HCT116 (cell line): Measurements from ENCODE around the gene CDYL. TPM values are rescaled to one million over a fixed set of nuclear protein-coding genes. Genes with fewer than 3 reads are reported as not detected.

Experiments
- ATAC-seq: fragments of 200-7000 bp; cut with Tn5 transposase; 2 replicates; pipeline ENCODE4 v1.9.1; 2020; ENCODE audit warnings: mild to moderate bottlenecking, moderate library complexity
- BruUV-seq: library from RNA; stranded (reverse); fragments of 400-500 nt; replicated peaks from 2 replicates; lab custom pipeline; 2021; lab: Mats Ljungman, UMichigan
- CTCF ChIA-PET: fragments of 300-600 bp; sonication (Branson Sonifier 250); formaldehyde crosslinking; loops from one replicate; lab custom pipeline; 2021; ENCODE audit warnings: antibody characterized with exemption; lab: Charles Lee
- POLR2A ChIA-PET: fragments of 300-600, 350-600 bp; sonication (Branson Sonifier 250); formaldehyde crosslinking; loops from one replicate; lab custom pipeline; 2021; ENCODE audit warnings: antibody characterized with exemption; lab: Charles Lee
- RAD21 ChIA-PET, 2 experiments: fragments of 300-600 bp; sonication (Branson Sonifier 250); formaldehyde crosslinking; loops; one replicate each; lab custom pipeline; 2023; ENCODE audit warnings: low total read pairs in 2 of 2; ENCODE audit not compliant: uncharacterized antibody in 2 of 2, unreplicated experiment in 2 of 2, low non-redundant PET in 1 of 2; lab: Charles Lee
- DNase-seq: peaks from one replicate; pipeline ENCODE4 v3.0.0-alpha.2; 2010; ENCODE audit warnings: low read depth, low spot score
- H2AFZ ChIP-seq: fragments of 200-600 bp; shearing (Covaris generic), sonication (generic); 2 replicates; pipeline ENCODE4 v1.6.1; 2017; ENCODE audit warnings: low read depth, mixed run types, mixed read lengths, antibody characterized with exemption, low read length; ENCODE audit not compliant: poor library complexity, severe bottlenecking
- H3K27ac ChIP-seq: 2 replicates; pipeline ENCODE4 v1.5.1; 2012; ENCODE audit warnings: low read depth, low read length
- H3K27me3 ChIP-seq: fragments of 200-600 bp; sonication (generic); 2 replicates; pipeline ENCODE4 v1.6.1; 2016; ENCODE audit warnings: mixed run types, low read length, mixed read lengths; ENCODE audit not compliant: insufficient read depth
- H3K36me3 ChIP-seq, 2 experiments: fragments of 200-500 bp in 1 of 2; fragments of 200-600 bp in 1 of 2; sonication (Bioruptor generic) in 1 of 2; sonication (generic) in 1 of 2; 2 replicates each; pipeline versions ENCODE4 v1.5.1 to v1.6.1; 2014 to 2016; ENCODE audit warnings: low read length in 2 of 2, inconsistent platforms in 1 of 2, mixed read lengths in 1 of 2, mixed run types in 1 of 2; ENCODE audit not compliant: insufficient read depth in 2 of 2, control insufficient read depth in 1 of 2
- H3K4me1 ChIP-seq, 2 experiments: fragments of 200-600 bp in 1 of 2; sonication (generic) in 1 of 2; 2 replicates each; pipeline versions ENCODE4 v1.5.1 to v1.6.1; 2012 to 2017; ENCODE audit warnings: low read length in 2 of 2, inconsistent platforms in 1 of 2, mild to moderate bottlenecking in 1 of 2, mixed read lengths in 1 of 2, mixed run types in 1 of 2, moderate library complexity in 1 of 2; ENCODE audit not compliant: insufficient read depth in 2 of 2, control insufficient read depth in 1 of 2
- H3K4me2 ChIP-seq: fragments of 200-600 bp; sonication (generic); 2 replicates; pipeline ENCODE4 v1.6.1; 2017; ENCODE audit warnings: mixed run types, low read length, mixed read lengths
- H3K4me3 ChIP-seq, 2 experiments: fragments of 200-600 bp in 1 of 2; sonication (generic) in 1 of 2; replicated peaks in 1 of 2; 2 replicates each; pipeline ENCODE4 v1.5.1; 2011 to 2016; ENCODE audit warnings: low read length in 2 of 2, control low read depth in 1 of 2, low read depth in 1 of 2, mild to moderate bottlenecking in 1 of 2, mixed read lengths in 1 of 2, mixed run types in 1 of 2
- H3K79me2 ChIP-seq: fragments of 200-600 bp; sonication (generic); 2 replicates; pipeline ENCODE4 v1.6.1; 2017; ENCODE audit warnings: mild to moderate bottlenecking, mixed run types, low read length, moderate library complexity, mixed read lengths; ENCODE audit not compliant: insufficient read depth
- H3K9ac ChIP-seq: fragments of 200-600 bp; sonication (generic); 2 replicates; pipeline ENCODE4 v1.6.1; 2016; ENCODE audit warnings: low read length, mixed read lengths
- H3K9me2 ChIP-seq: fragments of 200-600 bp; sonication (generic), shearing (Covaris generic); 2 replicates; pipeline ENCODE4 v1.6.1; 2017; ENCODE audit warnings: mixed run types, mild to moderate bottlenecking, moderate library complexity; ENCODE audit not compliant: insufficient read depth
- H3K9me3 ChIP-seq, 2 experiments: fragments of 200-500 bp in 1 of 2; fragments of 200-600 bp in 1 of 2; sonication (Bioruptor generic) in 1 of 2; sonication (generic) in 1 of 2; 2 replicates each; pipeline ENCODE4 v1.6.1; 2014 to 2017; ENCODE audit warnings: low read length in 2 of 2, mixed read lengths in 2 of 2, inconsistent platforms in 1 of 2, low read depth in 1 of 2, mild to moderate bottlenecking in 1 of 2, mixed run types in 1 of 2, moderate library complexity in 1 of 2; ENCODE audit not compliant: control insufficient read depth in 1 of 2, insufficient read depth in 1 of 2
- H4K20me1 ChIP-seq: fragments of 200-600 bp; sonication (generic), shearing (Covaris generic); 2 replicates; pipeline ENCODE4 v1.6.1; 2017; ENCODE audit warnings: mixed run types, mild to moderate bottlenecking, moderate library complexity; ENCODE audit not compliant: insufficient read depth
- CBX3 ChIP-seq: IDR thresholded peaks from 2 replicates; pipeline ENCODE4 v1.6.1; 2012; ENCODE audit warnings: low read depth
- CEBPB ChIP-seq: IDR thresholded peaks from 2 replicates; pipeline ENCODE4 v1.6.1; 2012; ENCODE audit warnings: low read depth
- EGR1 ChIP-seq: IDR thresholded peaks from 2 replicates; pipeline ENCODE4 v1.6.1; 2012; ENCODE audit warnings: low read depth
- ELF1 ChIP-seq: IDR thresholded peaks from 2 replicates; pipeline ENCODE4 v1.6.1; 2012; ENCODE audit warnings: low read depth, borderline replicate concordance
- EZH2 ChIP-seq: fragments of 200-600 bp; sonication (generic); IDR thresholded peaks from 2 replicates; pipeline ENCODE4 v1.6.1; 2017; ENCODE audit warnings: antibody characterized with exemption, mixed run types
- EZH2phosphoT487 ChIP-seq: fragments of 200-600 bp; IDR thresholded peaks from 2 replicates; pipeline ENCODE4 v1.6.1; 2018; ENCODE audit warnings: antibody characterized with exemption, borderline replicate concordance
- POLR2A ChIP-seq: IDR thresholded peaks from 2 replicates; pipeline ENCODE4 v1.7.0; 2011; ENCODE audit warnings: borderline replicate concordance; ENCODE audit not compliant: insufficient read depth, insufficient read length; ENCODE audit errors: extremely low read depth
- POLR2AphosphoS5 ChIP-seq: IDR thresholded peaks from 2 replicates; pipeline ENCODE4 v1.6.1; 2011; ENCODE audit warnings: mild to moderate bottlenecking, low read depth, low read length, moderate library complexity
- SIN3A ChIP-seq: IDR thresholded peaks from 2 replicates; pipeline ENCODE4 v1.6.1; 2012; ENCODE audit warnings: low read depth
- SP1 ChIP-seq: IDR thresholded peaks from 2 replicates; pipeline ENCODE4 v1.6.1; 2012; ENCODE audit warnings: low read depth
- SRF ChIP-seq: IDR thresholded peaks from 2 replicates; pipeline ENCODE4 v1.6.1; 2012; ENCODE audit warnings: low read depth
- TCF7L2 ChIP-seq: IDR thresholded peaks from 2 replicates; pipeline ENCODE4 v1.7.0; 2011; ENCODE audit warnings: borderline replicate concordance, inconsistent platforms; ENCODE audit not compliant: insufficient read depth, insufficient read length; ENCODE audit errors: extremely low read depth
- YY1 ChIP-seq: IDR thresholded peaks from 2 replicates; pipeline ENCODE4 v1.6.1; 2011; ENCODE audit warnings: low read length, low read depth, moderate library complexity, mild to moderate bottlenecking; ENCODE audit not compliant: insufficient replicate concordance; ENCODE audit errors: extremely low read depth
- ZFX ChIP-seq: fragments of 450-650 bp; IDR thresholded peaks from 2 replicates; pipeline ENCODE4 v1.6.1; 2017
- intact Hi-C: fragments of 100-400 bp; cut with micrococcal nuclease; formaldehyde crosslinking; loops from 2 replicates; pipeline ENCODE4 v1.10.0; 2022
- total RNA-seq: library from RNA; stranded (reverse); gene quantifications from one replicate; pipeline ENCODE4 v1.2.1, GENCODE V29; 2021; ENCODE audit not compliant: unreplicated experiment
- TF ChIP-seq, protein P1 (sequence below): IDR thresholded peaks from 2 replicates; pipeline ENCODE4 v1.6.1; 2011; ENCODE audit warnings: mild to moderate bottlenecking, low read length, moderate library complexity; ENCODE audit not compliant: insufficient replicate concordance; ENCODE audit errors: extremely low read depth
- TF ChIP-seq, protein P2 (sequence below): IDR thresholded peaks from 2 replicates; pipeline ENCODE4 v1.6.1; 2012
- TF ChIP-seq, protein P3 (sequence below), 3 experiments: fragments of 200-600 bp in 1 of 3; sonication (generic) in 1 of 3; IDR thresholded peaks in 2 of 3; conservative IDR thresholded peaks in 1 of 3; 2 replicates each; pipeline ENCODE4 v1.5.1; 2012 to 2017; ENCODE audit warnings: low read depth in 2 of 3, low read length in 2 of 3, antibody characterized with exemption in 1 of 3, borderline replicate concordance in 1 of 3, control low read depth in 1 of 3, mild to moderate bottlenecking in 1 of 3, mixed read lengths in 1 of 3, mixed run types in 1 of 3, moderate library complexity in 1 of 3; ENCODE audit not compliant: insufficient read depth in 1 of 3
- TF ChIP-seq, protein P4 (sequence below): IDR thresholded peaks from 2 replicates; pipeline ENCODE4 v1.6.1; 2012

The CDYL gene
- total RNA-seq, 1 experiment from 2014 or later = 42.6 TPM

DNA sequence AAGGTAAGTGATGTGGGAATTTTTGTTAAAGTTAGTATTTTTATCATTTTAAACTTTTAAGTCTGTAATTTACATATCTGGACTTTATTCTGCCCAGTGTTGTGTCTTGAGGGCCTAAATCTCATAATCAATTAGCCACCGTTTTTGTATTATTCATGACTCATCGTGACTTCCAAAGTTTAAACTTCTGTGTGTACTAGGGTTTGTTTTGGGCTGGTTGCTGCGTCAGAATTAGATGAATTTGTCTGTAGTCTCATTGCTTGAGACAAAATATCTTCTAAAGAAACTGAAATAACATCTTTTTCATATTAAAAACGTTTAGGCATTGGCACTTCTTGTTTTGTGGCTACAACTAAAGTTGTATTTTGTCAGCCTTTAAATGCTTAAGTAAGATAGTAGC is 41.3 kb downstream of the CDYL start:
- intact Hi-C loops = no loop called here
- no peak for ATAC-seq
- ChIA-PET CTCF (no interaction called here), POLR2A (no interaction called here), RAD21 (interaction anchor here in 1 of 2 experiments (0.5 kb wide), 1 partner anchor 682 kb away, joined by 5 read pairs; the partner anchor contains the start of gene ECI2)
- BruUV-seq = no TSS peak
- no peak overlapping the region for H2AFZ ChIP-seq
- no peak overlapping the region for H3K9ac ChIP-seq
- peaks cover 99% of the 10 kb centered on the region for H3K79me2 ChIP-seq
- H3K4me2 ChIP-seq = no peak overlapping the region
- no peak overlapping the region for H3K27ac ChIP-seq
- no peaks in the 10 kb centered on the region for H3K4me1 ChIP-seq
- no peak overlapping the region for H3K4me3 ChIP-seq
- H3K36me3 ChIP-seq = no peaks in the 10 kb centered on the region
- DNase-seq = no peak
- H3K27me3 ChIP-seq = no peaks in the 10 kb centered on the region
- H4K20me1 ChIP-seq = peaks cover 10% of the 10 kb centered on the region; the same call in 1 of the 2 replicates
- H3K9me2 ChIP-seq = no peaks in the 10 kb centered on the region
- H3K9me3 ChIP-seq = no peaks in the 10 kb centered on the region
- TF ChIP-seq, protein P1, sequence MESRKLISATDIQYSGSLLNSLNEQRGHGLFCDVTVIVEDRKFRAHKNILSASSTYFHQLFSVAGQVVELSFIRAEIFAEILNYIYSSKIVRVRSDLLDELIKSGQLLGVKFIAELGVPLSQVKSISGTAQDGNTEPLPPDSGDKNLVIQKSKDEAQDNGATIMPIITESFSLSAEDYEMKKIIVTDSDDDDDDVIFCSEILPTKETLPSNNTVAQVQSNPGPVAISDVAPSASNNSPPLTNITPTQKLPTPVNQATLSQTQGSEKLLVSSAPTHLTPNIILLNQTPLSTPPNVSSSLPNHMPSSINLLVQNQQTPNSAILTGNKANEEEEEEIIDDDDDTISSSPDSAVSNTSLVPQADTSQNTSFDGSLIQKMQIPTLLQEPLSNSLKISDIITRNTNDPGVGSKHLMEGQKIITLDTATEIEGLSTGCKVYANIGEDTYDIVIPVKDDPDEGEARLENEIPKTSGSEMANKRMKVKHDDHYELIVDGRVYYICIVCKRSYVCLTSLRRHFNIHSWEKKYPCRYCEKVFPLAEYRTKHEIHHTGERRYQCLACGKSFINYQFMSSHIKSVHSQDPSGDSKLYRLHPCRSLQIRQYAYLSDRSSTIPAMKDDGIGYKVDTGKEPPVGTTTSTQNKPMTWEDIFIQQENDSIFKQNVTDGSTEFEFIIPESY = no peak
- TF ChIP-seq, protein P2, sequence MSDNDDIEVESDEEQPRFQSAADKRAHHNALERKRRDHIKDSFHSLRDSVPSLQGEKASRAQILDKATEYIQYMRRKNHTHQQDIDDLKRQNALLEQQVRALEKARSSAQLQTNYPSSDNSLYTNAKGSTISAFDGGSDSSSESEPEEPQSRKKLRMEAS = no peak
- TF ChIP-seq, protein P3, sequence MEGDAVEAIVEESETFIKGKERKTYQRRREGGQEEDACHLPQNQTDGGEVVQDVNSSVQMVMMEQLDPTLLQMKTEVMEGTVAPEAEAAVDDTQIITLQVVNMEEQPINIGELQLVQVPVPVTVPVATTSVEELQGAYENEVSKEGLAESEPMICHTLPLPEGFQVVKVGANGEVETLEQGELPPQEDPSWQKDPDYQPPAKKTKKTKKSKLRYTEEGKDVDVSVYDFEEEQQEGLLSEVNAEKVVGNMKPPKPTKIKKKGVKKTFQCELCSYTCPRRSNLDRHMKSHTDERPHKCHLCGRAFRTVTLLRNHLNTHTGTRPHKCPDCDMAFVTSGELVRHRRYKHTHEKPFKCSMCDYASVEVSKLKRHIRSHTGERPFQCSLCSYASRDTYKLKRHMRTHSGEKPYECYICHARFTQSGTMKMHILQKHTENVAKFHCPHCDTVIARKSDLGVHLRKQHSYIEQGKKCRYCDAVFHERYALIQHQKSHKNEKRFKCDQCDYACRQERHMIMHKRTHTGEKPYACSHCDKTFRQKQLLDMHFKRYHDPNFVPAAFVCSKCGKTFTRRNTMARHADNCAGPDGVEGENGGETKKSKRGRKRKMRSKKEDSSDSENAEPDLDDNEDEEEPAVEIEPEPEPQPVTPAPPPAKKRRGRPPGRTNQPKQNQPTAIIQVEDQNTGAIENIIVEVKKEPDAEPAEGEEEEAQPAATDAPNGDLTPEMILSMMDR (IDR thresholded peaks at IDR 0.05 in 2 of 3, conservative IDR thresholded peaks at IDR 0.05 in 1 of 3; ENCODE audit: borderline replicate concordance in 1 of 3, insufficient read depth in 1 of 3, low read depth in 2 of 3, low read length in 2 of 3) = no peak
- TF ChIP-seq CEBPB = no peak
- no peak for TF ChIP-seq YY1
- no peak for TF ChIP-seq POLR2AphosphoS5
- TF ChIP-seq POLR2A = no peak
- TF ChIP-seq ZFX = no peak
- TF ChIP-seq, protein P4, sequence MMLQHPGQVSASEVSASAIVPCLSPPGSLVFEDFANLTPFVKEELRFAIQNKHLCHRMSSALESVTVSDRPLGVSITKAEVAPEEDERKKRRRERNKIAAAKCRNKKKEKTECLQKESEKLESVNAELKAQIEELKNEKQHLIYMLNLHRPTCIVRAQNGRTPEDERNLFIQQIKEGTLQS = no peak
- no peak for TF ChIP-seq EGR1
- no peak for TF ChIP-seq ELF1
- TF ChIP-seq EZH2phosphoT487 = no peak
- TF ChIP-seq CBX3 = no peak
- no peak for TF ChIP-seq TCF7L2
- no peak for TF ChIP-seq SP1
- TF ChIP-seq SIN3A = no peak
- TF ChIP-seq SRF = no peak
- no peak for TF ChIP-seq EZH2
